Astrocyte of the cerebellum (primary cell): ENCODE data around the gene HEXB.
"Not testable (repeated sequence)": the region's sequence is repeated elsewhere in the genome, so short reads cannot be mapped to it uniquely, and the experiment has no call there.

Source experiments
- DNase-seq: peaks from one replicate; pipeline ENCODE4 v3.0.0-alpha.2; 2011; ENCODE audit warnings: low read depth
- H3K4me3 ChIP-seq: 2 replicates; pipeline ENCODE4 v1.5.1; 2011; ENCODE audit warnings: mild to moderate bottlenecking, low read depth, low read length, moderate library complexity
- in situ Hi-C: cut with HindIII; loops from 2 replicates; pipeline ENCODE4 v1.10.0; 2017; ENCODE audit warnings: low sequenced_read_pairs
- TF ChIP-seq, protein P1 (sequence below): IDR thresholded peaks from 2 replicates; pipeline ENCODE4 v1.5.1; 2012; ENCODE audit warnings: low read length, low read depth, moderate library complexity, mild to moderate bottlenecking; ENCODE audit errors: missing control alignments

Gene HEXB

DNA sequence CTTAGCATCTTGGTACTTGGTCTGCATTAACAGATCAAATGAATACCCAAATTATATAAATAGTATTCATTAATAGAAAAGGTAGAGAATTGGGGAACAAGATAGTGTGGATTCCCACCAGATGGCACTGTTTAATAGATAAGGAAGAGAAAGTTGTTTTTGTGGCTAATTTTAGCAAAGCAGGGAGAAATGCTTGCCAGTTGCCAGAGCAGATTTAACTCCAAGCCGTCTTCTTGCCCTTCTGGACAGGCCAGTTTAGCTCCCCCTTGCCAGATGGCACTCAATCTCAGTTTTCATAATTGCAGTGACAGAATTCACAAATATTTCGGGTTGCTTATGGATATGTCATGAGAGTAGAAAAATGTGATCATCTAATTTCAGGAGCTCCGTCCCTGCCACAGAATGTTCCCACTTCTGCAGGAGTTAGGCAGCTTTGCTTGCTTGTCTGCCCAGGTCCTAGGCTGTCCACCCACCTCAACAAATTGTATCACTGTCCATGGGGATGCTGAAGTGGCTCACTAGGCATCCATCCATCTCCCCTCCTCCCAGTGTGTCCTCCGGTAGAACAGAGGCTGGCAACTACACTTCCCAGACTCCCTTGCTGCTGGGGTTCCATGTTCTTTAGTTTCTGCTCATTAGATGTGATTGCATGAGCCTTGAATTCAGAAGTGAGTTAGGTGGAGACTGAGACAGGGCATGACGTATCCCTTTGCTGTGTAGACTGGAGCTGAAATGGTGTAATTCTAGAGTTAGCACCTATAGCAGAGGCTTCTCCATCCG is 11.8 kb upstream of the HEXB start:
- H3K4me3 ChIP-seq = no peak overlapping the region
- DNase-seq = peak; percentile 39
- TF ChIP-seq, protein P1, sequence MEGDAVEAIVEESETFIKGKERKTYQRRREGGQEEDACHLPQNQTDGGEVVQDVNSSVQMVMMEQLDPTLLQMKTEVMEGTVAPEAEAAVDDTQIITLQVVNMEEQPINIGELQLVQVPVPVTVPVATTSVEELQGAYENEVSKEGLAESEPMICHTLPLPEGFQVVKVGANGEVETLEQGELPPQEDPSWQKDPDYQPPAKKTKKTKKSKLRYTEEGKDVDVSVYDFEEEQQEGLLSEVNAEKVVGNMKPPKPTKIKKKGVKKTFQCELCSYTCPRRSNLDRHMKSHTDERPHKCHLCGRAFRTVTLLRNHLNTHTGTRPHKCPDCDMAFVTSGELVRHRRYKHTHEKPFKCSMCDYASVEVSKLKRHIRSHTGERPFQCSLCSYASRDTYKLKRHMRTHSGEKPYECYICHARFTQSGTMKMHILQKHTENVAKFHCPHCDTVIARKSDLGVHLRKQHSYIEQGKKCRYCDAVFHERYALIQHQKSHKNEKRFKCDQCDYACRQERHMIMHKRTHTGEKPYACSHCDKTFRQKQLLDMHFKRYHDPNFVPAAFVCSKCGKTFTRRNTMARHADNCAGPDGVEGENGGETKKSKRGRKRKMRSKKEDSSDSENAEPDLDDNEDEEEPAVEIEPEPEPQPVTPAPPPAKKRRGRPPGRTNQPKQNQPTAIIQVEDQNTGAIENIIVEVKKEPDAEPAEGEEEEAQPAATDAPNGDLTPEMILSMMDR = peak; percentile 21
- in situ Hi-C loops = loop anchor here (25.0 kb wide), 1 partner anchor 1086 kb away; no protein-coding TSS in a partner anchor

DNA sequence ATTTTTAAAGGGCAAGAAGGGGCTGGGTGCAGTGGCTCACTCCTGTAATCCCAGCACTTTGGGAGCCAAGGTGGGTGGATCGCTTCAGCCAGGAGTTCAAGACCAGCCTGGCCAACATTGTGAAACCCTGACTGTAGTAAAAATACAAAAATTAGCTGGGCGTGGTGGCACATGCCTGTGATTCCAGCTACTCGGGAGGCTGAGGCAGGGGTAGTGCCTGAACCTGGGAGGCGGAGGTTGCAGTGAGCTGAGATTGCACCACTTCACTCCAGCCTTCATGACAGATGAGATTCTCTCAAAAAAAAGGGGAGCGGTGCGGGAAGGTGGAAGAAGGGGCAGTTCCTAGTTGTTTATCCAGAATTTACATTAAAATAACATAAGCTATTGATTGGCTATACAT is 8.6 kb upstream of the HEXB start:
- in situ Hi-C loops, H3K4me3 ChIP-seq, DNase-seq: not testable (repeated sequence)

DNA sequence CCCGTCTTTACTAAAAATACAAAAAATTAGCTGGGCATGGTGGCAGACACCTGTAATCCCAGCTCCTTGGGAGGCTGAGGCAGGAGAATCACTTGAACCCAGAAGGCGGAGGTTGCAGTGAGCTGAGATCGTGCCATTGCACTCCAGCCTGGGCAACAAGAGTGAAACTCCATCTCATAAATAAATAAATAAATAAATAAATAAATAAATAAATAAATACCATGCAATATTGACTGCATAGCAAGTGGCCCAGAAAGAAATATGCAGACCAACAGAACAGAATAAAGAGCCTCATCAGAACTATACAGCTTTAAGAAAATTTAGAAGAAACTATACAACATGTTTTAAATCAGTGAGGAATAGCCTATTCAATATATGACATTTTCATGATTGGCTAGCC is 6.9 kb upstream of the HEXB start:
- DNase-seq, in situ Hi-C loops, H3K4me3 ChIP-seq: not testable (repeated sequence)

DNA sequence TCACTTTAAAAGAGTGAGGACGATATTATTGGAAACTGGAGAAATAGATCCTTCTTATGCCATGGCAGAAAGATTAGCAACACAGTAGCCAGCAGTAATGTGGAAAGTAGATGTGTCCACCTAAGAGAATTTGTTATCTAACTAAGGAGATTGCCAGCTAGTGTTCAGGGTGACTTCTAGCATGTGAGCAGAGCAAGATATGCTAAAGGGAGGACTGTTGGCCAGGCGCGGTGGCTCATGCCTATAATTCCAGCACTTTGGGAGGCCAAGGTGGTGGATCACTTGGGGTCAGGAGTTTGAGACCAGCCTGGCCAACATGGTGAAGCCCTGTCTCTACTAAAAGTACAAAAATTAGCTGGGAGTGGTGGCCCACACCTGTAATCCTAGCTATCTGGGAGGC is 5.7 kb upstream of the HEXB start:
- DNase-seq, H3K4me3 ChIP-seq, in situ Hi-C loops: not testable (repeated sequence)

DNA sequence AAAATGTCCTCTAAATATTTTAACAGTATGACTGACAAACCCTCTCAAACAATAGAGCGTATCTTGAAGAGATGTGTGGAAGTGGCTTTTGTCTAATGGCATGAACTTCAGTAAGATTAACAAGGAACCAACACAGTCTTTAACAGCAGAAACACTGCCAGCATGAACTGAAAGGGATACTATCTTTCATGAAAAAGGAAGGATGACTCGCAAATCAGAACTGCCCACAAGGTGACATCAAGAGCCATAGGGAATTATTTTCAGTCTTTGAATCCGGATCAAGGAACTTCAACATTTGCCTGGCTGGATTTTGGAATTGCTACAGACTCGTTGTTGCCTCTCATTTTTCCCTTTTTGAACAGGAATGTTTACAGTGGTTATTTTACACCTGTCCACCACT is 5.1 kb upstream of the HEXB start:
- H3K4me3 ChIP-seq = no peak overlapping the region
- TF ChIP-seq, protein P1 = no peak
- DNase-seq = no peak
- in situ Hi-C loops = no loop called here

DNA sequence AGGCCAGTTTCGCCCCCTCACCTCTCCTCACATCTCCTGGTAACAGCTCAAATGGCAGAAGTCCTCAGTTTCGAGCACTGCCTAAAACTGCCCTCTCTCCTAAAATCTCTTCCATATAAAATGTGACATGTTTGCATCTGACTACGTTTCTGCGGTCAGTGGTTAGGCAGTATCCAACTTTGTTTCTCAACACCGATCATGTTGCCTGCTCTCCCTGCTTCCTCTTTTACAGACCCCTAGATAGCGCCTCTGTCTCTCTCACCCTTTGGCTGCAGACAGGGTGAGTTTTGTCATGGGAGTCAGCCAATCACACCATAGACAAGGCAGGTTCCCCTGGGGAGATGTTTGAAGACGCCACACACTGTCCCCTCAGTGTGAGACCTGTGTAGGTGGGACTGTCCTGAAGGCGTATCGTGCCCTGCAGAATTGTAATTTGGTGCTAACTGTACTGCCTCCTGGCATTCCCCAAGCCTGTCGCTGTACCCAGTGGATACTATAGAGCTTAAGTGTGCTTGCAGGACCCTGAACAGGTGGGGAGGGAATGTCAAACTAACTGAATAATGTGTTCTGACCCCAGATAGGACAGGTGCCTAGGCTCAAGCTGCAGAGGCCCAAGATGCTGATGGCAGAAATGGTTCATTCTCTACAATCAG is 1.1 kb downstream of the HEXB start:
- in situ Hi-C loops = no loop called here
- peak overlapping the region; percentile 69 for H3K4me3 ChIP-seq
- DNase-seq = no peak
- TF ChIP-seq, protein P1 = no peak

DNA sequence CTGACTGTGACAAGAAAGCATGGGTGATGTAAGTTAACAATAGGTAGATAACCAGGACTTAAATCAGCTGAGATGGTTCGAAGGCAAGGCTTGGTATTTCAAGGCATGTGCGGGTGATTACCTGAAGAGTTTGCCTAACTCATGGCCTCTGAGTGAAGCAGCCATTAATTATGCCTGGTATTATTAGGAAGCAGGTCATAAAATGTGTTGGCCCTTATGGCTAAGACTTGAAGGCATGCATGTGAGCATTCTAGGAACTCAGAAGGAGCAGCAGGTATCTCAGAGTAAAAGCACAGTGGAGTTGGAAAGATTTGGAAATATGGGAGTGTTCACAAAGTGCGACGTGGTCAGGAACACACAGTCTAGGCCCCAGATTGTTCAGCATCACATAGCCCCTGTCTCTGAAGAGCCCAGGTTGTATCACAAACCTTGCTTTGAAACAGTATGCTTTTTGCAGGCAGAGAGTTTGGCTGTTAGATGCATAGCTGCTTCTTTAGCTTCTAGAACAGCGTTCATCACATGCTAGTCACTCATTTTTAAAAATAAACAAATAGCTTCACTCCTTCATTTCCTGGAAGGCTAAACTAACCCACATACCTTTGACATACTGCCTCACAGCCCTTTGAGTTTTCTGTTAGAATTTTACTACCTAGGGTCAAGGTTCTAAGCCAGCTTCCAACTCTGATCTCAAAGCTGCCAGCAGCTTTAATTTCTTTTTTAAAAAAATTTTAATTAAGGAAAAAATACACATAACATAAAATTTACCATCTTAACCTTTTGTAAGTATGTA is 2.1 kb downstream of the HEXB start:
- TF ChIP-seq, protein P1 = no peak
- in situ Hi-C loops = no loop called here
- DNase-seq = no peak
- H3K4me3 ChIP-seq = no peak overlapping the region

DNA sequence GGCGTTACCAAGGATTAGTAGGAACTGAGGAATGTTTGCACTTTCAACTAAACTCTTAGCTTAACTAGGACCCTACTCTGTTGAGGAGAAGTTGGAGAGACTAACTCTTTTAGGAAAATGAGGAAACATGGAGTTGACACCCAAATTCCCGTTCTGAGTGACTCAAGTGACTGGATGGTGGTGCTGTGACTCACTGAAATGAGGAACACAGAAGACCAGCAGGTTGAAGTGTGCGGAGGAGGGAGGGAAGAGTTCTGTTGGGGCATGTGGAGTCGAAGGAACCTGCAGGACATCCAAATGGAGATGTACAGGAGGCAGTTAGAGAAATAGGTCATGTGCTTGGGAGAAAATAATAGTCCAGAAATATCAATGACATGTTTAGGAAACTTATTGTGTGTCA is 8.2 kb downstream of the HEXB start:
- in situ Hi-C loops = no loop called here
- no peak overlapping the region for H3K4me3 ChIP-seq
- DNase-seq = no peak
- TF ChIP-seq, protein P1 = no peak
